GM21381 (cell line): ENCODE results near the gene ENO2.
A peak's percentile ranks its signal among the peaks of the same experiment; 100 is the strongest.

Source experiments
- ATAC-seq: cut with Tn5 transposase; IDR thresholded peaks from one replicate; pipeline ENCODE4 v1.9.1; 2021; ENCODE audit warnings: mild to moderate bottlenecking, moderate library complexity; ENCODE audit not compliant: unreplicated experiment

Gene ENO2

DNA sequence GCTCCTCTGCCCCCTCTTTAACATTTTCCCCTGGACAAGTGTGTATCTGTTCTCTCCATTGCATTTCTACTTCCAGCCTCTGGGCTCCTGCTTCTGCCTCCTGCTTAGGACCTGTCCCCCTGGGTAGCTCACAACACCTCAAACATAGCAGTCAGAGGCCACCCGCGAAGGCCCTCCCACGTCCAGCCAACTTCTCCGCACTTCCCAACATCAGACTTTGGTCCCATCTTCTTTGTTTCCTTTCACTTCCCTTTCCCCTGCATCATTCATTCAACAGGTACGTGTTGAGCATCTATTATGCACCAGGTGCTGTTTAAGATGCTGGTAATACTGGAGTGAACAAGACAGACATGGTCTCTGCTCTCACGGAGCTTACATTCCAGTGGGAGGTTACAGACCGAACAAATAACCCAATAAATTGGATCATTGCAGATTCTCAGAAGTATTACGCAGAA is 32.6 kb downstream of the ENO2 start:
- ATAC-seq = no peak

DNA sequence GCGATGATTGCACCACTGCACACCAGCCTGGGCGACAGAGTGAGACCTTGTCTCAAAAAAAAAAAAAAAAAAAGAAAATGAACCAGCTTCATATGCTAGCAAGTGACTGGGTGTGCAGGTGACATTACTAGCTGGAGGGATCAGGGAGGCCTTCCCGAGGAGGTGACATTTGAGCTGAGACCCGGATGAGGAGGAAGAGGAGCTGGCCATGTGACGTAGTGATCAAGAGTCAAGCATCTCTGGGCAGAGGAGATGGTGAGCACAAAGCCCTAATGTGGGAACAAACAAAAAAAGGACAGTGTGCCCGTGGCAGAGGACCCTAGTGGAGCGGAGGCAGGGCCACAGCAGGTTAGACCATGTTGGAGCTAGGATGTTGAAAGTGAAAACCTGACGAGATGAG is 33.2 kb downstream of the ENO2 start:
- ATAC-seq = no peak

DNA sequence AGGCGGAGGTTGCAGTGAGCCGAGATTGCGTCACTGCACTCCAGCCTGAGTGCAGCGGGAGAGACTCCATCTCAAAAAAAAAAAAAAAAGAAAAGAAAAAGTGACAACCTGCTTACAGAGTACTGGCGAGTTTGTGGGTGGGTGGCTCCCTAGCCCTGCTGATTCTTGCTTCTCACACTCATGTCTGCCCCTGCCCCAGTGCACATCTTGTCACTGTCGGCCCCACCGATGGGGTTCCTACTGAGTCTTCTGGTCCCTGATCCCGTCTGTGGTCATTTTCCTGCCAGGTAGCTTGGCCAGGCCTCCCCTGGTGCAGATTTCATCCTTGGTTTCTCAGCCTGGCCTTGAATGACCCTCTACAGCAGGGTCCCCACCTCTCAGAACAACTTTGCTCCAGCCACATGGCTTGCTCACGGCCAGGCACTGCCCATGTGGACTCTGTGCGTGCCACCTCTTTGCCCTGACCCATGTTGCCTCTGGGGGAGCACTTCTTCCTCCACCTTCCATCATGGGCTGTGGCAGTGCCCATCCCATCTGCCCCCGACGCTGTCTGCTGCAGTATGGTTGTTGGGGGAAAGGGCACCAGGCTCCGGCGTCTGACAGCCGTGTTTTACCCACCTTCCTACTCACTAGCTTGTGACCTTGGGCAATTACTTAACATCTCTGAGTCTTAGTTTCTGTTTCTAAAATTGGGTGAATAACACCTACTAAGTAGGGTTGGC is 34.7 kb downstream of the ENO2 start:
- ATAC-seq = no peak

DNA sequence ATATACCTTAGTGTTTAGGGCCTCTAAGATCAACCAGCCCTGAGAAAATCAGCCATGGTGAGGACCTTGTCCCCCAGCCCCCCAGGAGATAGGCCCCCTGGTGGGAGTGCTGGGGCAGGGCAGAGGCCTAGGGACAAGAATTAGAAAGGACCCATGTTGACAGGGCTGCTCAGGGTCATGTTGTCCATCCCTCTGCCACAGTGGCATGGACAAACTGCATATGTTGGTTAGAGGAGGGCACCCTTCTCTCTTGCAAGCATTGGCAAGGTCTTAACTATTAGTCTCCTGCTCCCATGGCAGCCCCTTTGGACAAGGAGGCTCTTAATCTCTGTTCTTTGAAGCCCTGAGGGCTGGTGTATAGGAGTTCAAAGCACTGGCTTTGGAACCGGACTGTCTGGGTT is 36.0 kb downstream of the ENO2 start:
- no peak for ATAC-seq

DNA sequence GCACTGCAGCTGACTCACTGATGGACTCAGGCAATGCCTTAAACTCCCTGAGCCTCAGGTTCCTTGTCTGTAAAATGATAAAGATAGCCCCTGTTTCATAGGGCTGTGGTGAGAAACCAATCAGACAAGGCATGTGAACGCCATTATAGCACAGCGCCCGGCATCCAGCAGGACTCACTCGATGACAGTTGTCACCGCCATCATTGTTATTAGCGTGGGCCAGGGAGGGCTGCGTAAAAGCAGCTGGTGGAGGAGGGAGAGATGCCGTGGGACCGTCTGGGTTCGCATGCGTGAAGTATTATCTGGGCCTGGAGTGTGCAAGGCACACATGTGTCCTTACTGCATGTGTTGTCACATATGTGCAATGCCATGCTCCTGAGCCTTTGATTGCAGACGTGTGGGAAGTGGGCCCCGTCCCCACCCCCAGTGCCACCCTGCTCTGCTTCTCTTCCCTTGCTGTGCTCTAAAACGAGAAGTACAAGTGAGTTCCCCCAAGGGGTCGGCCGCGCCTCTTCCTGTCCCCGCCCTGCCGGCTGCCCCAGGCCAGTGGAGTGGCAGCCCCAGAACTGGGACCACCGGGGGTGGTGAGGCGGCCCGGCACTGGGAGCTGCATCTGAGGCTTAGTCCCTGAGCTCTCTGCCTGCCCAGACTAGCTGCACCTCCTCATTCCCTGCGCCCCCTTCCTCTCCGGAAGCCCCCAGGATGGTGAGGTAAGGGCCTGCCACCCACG is 36.6 kb downstream of the ENO2 start, which contains the start of gene PTPN6:
TSS of gene PTPN6 (plus strand) at position 546 of the 730 bp plus-strand sequence. CDS start at position 703, 157 bp downstream.
- ATAC-seq = no peak

DNA sequence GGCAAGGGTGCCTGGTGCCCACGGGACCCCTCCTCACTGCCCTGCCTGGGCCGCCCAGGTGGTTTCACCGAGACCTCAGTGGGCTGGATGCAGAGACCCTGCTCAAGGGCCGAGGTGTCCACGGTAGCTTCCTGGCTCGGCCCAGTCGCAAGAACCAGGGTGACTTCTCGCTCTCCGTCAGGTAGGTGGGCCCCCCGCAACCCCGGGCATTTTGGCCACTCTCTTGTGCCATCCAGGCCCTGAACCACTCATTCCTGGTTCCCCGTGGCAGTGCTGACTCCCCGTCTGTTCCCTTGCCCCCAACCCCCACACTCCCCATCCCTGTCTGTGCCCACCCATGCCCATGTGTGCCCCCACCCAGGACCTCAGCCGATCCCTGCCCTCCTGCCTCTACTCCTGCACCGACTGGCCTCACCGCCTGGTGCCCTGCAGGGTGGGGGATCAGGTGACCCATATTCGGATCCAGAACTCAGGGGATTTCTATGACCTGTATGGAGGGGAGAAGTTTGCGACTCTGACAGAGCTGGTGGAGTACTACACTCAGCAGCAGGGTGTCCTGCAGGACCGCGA is 37.3 kb downstream of the ENO2 start:
- ATAC-seq = no peak

DNA sequence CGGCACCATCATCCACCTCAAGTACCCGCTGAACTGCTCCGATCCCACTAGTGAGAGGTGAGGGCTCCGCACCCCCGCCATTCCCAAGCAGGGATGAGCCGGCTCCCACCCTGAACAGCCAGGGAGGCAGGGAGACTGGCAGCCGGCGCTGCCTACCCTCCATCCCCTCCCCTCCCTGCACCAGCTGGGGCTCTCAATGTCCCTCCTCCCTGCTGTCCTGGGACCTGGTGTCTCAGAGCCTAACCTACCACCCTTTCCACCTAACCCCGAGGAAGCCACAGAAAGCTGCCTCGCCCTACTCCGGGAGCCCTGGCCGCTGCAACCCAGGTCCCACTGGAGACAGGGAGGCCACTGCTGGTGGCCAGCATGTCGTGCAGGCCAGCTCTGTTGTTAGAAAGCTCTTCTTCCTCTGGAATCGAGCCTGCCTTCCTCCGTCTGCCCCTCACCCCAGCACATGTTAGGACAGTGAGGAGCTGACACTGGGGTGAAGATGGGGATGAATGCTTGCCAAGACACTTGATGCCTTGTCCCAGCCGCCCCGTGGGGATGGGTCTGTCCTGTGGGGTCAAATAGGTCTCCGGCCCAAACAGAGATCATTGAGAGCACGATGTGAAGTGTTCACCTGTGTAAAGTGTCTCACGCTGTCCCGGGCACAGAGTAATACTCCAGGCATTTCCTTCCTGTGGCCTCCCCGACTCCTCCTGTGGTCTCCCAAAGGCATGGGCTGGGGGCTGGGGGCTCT is 37.9 kb downstream of the ENO2 start:
- ATAC-seq = no peak

DNA sequence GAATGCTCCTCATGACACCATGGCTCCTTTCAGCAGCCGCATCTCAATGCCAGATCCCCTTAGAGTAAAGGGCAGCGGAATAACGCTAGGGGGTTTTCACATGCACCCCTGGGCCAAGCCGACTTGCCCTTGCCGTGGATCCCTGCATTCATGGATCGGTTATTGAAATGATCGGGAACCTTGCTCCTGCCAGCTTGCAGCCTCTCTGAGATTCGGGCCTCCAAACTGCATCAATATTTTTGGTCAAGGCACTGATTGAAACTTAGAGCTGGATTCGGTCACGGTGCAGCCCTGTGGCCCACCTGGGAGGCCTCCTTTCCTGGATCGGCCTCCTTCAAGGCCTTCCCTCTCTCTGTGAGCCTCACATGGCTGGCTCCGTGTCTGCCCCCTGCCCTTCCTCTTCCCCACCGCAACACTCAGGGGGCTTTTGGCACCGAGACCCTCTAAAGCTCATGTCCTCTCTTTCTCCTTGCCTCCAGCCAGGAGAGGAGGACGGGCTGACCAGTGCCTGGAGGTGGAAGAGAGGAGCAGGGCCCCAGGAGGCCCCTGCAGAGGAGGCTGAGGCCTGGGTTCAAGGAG is 38.6 kb downstream of the ENO2 start:
- no peak for ATAC-seq

DNA sequence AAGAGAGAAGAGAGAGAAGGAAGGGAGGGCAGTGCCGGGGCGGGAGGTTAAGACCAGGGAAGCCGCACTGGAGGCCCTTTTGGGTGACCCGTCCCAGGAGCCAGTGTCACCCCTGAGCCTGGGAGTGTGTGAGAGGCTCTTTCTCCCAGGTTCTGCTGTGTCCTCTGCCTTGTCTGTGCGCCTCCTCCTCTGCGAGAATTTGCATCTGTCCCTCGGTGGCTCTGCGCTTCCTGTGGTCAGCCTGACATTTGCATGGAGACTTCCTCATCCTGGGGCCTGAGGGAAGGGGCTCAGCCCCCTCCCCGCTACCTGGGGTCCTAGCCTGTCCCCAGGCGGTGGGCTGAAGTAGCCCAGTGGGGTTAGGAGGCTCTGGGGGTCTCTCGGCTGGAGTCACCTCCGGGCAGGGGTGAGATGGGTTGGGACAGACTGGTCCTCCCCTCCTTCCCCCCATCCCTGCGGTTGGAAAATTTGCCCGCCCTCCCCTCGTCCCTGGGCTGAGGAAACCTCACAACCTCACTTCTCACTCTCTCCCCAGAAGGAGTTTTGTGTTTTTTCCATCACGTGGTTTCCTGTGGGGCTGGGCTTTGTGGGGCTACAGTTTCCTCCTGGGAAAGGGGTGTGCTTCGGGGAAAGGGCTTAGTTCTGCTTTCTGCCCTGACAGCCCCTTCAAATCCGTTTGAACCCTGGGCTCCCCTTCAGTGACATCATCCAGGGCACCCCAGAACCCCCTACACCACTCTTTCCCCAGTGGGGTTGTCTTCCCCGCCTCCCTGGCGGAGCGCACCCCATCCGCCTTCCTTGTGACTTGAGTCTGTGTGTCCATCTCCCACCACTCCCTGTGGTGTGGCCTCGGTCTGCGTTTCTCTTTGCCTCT is 39.3 kb downstream of the ENO2 start:
- peak; percentile 37 for ATAC-seq

DNA sequence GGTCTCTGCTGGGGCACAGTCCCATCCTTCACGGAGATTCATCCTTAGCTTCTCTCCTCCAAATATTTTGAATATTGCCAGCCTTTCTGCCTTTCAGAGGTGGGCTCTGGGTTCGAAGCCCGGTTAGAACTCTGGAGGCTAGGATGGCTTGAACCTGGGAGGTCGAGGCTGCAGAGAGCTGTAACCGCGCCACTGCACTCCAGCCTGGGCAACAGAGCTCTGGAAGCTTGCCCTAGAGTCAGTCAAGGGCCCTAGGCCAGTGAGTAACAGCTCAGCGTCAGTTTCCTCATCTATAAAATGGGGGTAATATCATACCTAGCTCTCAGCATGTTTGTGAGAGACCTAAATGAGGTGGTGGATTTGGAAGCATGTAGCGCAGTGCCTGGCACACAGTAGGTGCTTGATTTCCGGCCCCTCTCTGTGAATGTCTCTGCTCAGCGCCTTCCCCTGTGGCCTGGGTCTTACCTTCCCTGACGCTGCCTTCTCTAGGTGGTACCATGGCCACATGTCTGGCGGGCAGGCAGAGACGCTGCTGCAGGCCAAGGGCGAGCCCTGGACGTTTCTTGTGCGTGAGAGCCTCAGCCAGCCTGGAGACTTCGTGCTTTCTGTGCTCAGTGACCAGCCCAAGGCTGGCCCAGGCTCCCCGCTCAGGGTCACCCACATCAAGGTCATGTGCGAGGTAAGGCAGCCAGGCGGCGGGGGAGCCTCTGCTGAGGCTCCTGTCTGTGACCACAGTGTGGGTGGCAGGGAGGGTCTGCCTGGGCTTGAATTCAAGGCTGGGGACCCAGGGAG is 40.1 kb downstream of the ENO2 start:
- no peak for ATAC-seq

DNA sequence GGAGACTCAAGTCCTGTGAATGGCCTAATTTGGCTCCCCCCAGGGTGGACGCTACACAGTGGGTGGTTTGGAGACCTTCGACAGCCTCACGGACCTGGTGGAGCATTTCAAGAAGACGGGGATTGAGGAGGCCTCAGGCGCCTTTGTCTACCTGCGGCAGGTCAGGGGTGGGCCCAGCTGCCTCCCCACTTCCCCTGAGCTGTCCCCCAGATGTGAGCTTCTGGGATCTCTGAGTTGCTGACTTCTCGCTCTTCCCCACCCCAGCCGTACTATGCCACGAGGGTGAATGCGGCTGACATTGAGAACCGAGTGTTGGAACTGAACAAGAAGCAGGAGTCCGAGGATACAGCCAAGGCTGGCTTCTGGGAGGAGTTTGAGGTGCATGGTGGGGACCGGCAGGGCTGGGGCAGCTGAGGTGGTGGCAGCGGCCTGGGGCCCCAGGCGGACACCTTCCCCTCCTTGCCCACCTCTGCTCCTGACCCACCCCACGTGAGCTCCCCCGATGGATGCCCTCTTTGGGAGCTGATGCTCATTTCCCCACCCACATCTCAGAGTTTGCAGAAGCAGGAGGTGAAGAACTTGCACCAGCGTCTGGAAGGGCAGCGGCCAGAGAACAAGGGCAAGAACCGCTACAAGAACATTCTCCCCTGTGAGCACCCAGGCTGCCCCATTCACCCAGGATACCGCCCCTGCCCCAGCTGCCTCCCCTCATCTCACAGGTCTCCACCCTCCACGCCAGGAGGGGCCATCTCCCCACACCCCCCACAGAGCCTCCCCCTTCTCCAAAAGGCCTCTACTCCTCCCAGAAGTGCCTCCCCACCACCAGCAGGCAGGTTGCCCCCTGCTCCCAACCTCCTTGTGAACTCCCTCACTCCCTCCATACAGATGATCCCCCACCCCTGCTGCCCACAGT is 41.0 kb downstream of the ENO2 start:
- no peak for ATAC-seq

DNA sequence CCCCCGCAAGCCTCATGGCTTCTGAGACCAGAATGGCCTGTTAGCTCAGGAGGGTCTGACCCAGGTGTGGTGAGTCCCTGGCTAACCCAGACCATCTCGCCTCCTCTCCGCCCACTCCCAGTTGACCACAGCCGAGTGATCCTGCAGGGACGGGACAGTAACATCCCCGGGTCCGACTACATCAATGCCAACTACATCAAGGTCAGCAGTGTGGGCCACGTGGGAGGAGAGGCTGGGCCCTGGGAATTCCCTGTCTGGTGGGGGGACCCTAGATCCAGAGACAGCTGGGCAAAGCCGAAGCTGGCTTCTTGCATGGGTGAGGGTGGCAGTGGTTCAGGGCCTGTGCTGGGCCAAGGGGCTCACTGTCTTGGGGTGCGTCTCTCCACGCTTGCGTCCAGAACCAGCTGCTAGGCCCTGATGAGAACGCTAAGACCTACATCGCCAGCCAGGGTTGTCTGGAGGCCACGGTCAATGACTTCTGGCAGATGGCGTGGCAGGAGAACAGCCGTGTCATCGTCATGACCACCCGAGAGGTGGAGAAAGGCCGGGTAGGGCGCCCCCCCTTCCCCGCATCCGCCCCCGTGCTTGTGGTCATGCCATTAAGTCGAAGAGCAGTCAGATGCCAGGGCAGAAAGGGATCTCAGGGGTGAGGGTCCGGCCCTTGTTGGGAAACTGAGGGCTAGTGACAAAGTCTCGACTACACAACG is 41.8 kb downstream of the ENO2 start:
- ATAC-seq = no peak

DNA sequence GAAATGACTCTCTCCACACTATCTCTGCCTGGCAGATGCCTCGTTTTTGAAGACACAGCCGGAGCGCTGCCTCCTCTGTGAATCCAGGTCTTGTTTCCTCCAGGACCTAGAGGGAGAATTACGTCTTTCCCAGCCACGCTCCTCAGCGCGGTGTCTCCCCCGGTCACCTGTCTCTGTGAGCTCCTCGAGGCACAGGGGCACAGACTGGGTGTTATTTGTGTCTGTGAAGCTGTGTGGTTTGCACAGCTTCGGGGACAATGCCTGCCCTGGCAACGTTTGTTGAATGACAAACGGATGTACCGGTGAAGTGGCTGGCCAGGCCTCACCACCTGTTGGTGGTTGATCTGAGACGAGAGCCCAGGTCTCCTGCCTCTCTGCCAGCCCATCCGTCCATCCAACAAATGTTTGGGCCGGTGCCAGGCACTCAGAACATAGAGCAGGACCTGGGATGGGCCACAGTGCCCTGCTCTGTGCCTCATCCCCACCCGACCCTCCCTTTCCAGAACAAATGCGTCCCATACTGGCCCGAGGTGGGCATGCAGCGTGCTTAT is 42.8 kb downstream of the ENO2 start:
- ATAC-seq = no peak

DNA sequence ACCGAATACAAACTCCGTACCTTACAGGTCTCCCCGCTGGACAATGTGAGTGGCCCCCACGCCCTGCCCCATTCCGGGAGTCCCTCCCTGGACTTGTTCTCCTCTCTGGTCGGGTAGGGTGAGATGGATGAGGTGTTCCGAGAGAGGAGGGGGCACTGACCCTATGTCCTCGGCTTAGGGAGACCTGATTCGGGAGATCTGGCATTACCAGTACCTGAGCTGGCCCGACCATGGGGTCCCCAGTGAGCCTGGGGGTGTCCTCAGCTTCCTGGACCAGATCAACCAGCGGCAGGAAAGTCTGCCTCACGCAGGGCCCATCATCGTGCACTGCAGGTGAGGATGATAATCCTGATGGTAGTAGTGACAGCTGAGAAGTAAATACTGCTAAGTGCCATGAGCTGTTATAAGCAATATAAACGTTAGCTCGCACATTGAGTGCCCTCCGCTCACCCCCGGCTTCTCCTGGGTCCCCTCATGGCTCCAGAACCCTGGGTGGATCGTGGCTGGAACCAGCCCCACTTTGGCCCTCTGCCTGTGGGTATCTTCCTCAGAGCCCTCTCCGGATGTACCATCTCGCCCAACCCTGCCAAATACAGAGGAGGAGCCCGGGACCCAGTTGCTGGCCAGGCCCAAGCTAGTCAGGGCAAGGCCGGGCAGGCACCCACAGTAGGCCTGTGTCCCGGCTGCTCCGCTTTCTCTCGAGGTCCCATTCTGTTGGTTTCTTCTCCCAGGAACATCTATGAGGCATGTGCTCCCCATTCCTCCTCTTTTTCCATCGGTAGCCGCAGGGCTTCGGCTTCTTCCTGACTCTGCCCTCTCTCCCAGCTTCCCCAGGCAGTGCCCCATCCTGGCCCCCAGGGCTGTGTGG is 43.6 kb downstream of the ENO2 start:
- ATAC-seq = no peak

DNA sequence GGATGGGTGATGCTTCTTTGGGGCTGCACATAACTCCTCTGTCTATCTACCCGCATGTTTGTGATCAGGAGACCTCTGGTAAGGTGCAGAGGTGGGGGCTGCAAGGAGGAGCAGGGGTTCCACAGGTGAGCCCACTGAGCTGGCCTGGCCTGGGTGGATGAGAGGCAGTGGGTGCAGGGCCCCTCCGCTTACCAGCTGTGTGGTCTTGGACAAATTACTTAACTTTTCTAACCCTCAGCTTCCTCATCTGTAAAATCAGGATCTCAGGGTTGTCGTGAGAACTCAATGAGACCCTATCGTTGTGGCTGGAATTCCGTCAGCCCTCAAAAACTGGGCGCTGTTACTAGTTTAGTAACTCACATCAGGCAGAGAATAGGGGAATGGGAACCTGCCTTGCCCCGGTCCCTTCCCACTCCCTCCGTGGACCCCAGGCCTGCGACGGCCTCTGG is 44.3 kb downstream of the ENO2 start:
- no peak for ATAC-seq
